Amniotic stem cell (primary cell): ENCODE results near the gene SRRT.
"Not testable (repeated sequence)": the region's sequence is repeated elsewhere in the genome, so short reads cannot be mapped to it uniquely, and the experiment has no call there.

Experiments used
- DNase-seq: peaks from one replicate; lab custom pipeline; 2025; lab: John Stamatoyannopoulos, UW

The SRRT gene

DNA sequence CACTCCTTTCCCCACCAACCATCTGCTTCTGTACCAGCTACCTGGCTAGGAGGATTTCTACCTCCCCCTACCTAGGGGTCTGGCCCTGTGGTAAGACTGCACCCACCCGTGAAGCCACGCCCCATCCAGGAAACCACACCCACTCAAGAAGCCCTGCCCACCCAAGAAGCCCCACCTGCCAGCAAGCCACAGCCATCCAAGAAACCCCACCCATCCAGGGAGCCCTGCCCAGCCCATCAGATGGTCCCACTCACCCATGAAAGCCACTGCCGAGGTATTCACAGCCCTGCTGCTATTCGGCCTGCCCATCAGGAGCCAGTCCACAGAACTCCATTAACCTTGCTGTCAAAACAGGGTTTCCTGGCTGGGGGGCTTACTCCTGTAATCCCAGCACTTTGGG lies 58.8 kb downstream of the SRRT start:
- DNase-seq = no peak

GRCh38 chr7:100935381-100935780 lies 60.5 kb downstream of the SRRT start:
- not testable (repeated sequence) for DNase-seq

GRCh38 chr7:100936167-100936566 lies 61.3 kb downstream of the SRRT start:
- not testable (repeated sequence) for DNase-seq
